HepG2 (cell line): ENCODE data around the gene TIMM17A. TPM values are rescaled to one million over a fixed set of nuclear protein-coding genes. Genes with fewer than 3 reads are reported as not detected.

ENCODE experiments used
- ATF7 ChIP-seq, 2 experiments: fragments of 450-650 bp in 1 of 2; sonication (generic) in 1 of 2; formaldehyde crosslinking in 1 of 2; IDR thresholded peaks; 2 replicates each; pipeline versions ENCODE4 v1.4.0 to v1.6.1; 2016 to 2020; ENCODE audit warnings: antibody characterized with exemption in 1 of 2, mild to moderate bottlenecking in 1 of 2, missing genetic modification reagents in 1 of 2
- CC2D1A ChIP-seq: sonication (generic); formaldehyde crosslinking; IDR thresholded peaks from 2 replicates; pipeline ENCODE4 v1.8.1; 2023; ENCODE audit warnings: mild to moderate bottlenecking, missing genetic modification reagents
- JDP2 ChIP-seq: sonication (generic); formaldehyde crosslinking; IDR thresholded peaks from 2 replicates; pipeline ENCODE4 v1.8.1; 2022; ENCODE audit warnings: missing genetic modification reagents, borderline replicate concordance
- MEF2D ChIP-seq: sonication (generic); formaldehyde crosslinking; IDR thresholded peaks from 2 replicates; pipeline ENCODE4 v1.5.1; 2020; ENCODE audit warnings: mild to moderate bottlenecking, missing genetic modification reagents
- NFE2L2 ChIP-seq: fragments of 150-350 bp; IDR thresholded peaks from 2 replicates; pipeline ENCODE4 v1.6.1; 2014; ENCODE audit warnings: low read length
- POLR2AphosphoS2 ChIP-seq: IDR thresholded peaks from 2 replicates; pipeline ENCODE4 v1.6.1; 2011; ENCODE audit warnings: low read depth, low read length, improper control_type of control experiment
- RBM22 ChIP-seq: fragments of 200-400 bp; formaldehyde crosslinking; optimal IDR thresholded peaks from 2 replicates; pipeline ENCODE3; 2017; ENCODE audit warnings: mild to moderate bottlenecking, low read length, moderate library complexity
- SP4 ChIP-seq: sonication (generic); formaldehyde crosslinking; IDR thresholded peaks from 2 replicates; pipeline ENCODE4 v1.8.1; 2023; ENCODE audit warnings: mild to moderate bottlenecking, missing genetic modification reagents
- ZNF256 ChIP-seq: sonication (generic); formaldehyde crosslinking; conservative IDR thresholded peaks from 2 replicates; pipeline ENCODE4 v1.4.0; 2020; ENCODE audit warnings: missing genetic modification reagents
- ZNF441 ChIP-seq: sonication (generic); formaldehyde crosslinking; IDR thresholded peaks from 2 replicates; pipeline ENCODE4 v1.7.0; 2021; ENCODE audit warnings: missing genetic modification reagents, borderline replicate concordance
- ZNF879 ChIP-seq: sonication (generic); formaldehyde crosslinking; IDR thresholded peaks from 2 replicates; pipeline ENCODE4 v1.8.1; 2023; ENCODE audit warnings: missing genetic modification reagents
- ZSCAN22 ChIP-seq: sonication (generic); formaldehyde crosslinking; IDR thresholded peaks from 2 replicates; pipeline ENCODE4 v1.4.0; 2020; ENCODE audit warnings: mild to moderate bottlenecking, missing genetic modification reagents
- polyA plus RNA-seq, 8 experiments: library from polyadenylated mRNA; depleted of rRNA in 3 of 8; stranded (reverse) in 7 of 8; unstranded in 1 of 8; fragments of >200 nt; fragmentation: Illumina TruSeq in 4 of 8; extraction: Trizol in 4 of 8; gene quantifications; 2 replicates each; pipeline versions ENCODE4 v1.2.1 to v1.2.3, GENCODE V29; 2011 to 2016; ENCODE audit warnings: low read depth in 4 of 8, missing spikeins in 1 of 8, mixed read lengths in 1 of 8; ENCODE audit not compliant: insufficient read depth in 1 of 8
- total RNA-seq, 5 experiments: library from RNA; depleted of rRNA; stranded (reverse); fragments of >200 nt; fragmentation: Illumina TruSeq; extraction: Trizol; gene quantifications; 2 replicates each; pipeline ENCODE4 v1.2.3, GENCODE V29; 2016; ENCODE audit warnings: low read depth in 1 of 5
- TF ChIP-seq, protein P1 (sequence below): sonication (generic); formaldehyde crosslinking; conservative IDR thresholded peaks from 2 replicates; pipeline ENCODE4 v1.8.0; 2022; ENCODE audit warnings: mild to moderate bottlenecking, moderate library complexity, missing genetic modification reagents
- TF ChIP-seq, protein P2 (sequence below): sonication (generic); formaldehyde crosslinking; IDR thresholded peaks from 2 replicates; pipeline ENCODE4 v1.4.0; 2020; ENCODE audit warnings: missing genetic modification reagents, borderline replicate concordance
- TF ChIP-seq, protein P3 (sequence below): sonication (generic); formaldehyde crosslinking; IDR thresholded peaks from 2 replicates; pipeline ENCODE4 v1.5.0; 2020; ENCODE audit warnings: mild to moderate bottlenecking, missing genetic modification reagents
- TF ChIP-seq, protein P4 (sequence below): fragments of 450-650 bp; IDR thresholded peaks from 2 replicates; pipeline ENCODE4 v1.6.1; 2017; ENCODE audit warnings: mild to moderate bottlenecking
- TF ChIP-seq, protein P5 (sequence below): sonication (generic); formaldehyde crosslinking; IDR thresholded peaks from 2 replicates; pipeline ENCODE4 v1.9.0; 2021; ENCODE audit warnings: missing genetic modification reagents, borderline replicate concordance

Gene TIMM17A
- total and polyA plus RNA-seq, 2 of the 13 experiments (the other 11 are each of a cell fraction or from before 2014, with no cell fraction given) = 50.8 to 97.8 TPM

DNA sequence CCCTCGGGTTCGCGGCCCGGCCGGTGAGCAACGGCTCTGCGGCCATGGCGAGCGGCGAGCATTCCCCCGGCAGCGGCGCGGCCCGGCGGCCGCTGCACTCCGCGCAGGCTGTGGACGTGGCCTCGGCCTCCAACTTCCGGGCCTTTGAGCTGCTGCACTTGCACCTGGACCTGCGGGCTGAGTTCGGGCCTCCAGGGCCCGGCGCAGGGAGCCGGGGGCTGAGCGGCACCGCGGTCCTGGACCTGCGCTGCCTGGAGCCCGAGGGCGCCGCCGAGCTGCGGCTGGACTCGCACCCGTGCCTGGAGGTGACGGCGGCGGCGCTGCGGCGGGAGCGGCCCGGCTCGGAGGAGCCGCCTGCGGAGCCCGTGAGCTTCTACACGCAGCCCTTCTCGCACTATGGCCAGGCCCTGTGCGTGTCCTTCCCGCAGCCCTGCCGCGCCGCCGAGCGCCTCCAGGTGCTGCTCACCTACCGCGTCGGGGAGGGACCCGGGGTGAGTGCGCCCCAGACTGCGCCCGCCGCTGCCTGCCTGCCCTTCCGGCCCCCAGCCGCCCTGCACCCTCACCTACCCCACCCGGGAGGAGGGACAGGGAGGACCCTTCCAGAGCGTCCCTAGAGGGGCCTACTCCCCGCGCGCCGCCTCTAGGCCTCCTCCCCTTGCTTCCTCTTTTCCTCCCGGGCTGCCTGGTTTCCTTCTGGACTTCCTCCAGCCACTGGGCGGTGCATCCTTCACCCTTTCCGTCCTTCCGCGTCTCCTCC lies 27.5 kb downstream of the TIMM17A start, which contains the start of gene RNPEP (continued):
- TF ChIP-seq, protein P1, sequence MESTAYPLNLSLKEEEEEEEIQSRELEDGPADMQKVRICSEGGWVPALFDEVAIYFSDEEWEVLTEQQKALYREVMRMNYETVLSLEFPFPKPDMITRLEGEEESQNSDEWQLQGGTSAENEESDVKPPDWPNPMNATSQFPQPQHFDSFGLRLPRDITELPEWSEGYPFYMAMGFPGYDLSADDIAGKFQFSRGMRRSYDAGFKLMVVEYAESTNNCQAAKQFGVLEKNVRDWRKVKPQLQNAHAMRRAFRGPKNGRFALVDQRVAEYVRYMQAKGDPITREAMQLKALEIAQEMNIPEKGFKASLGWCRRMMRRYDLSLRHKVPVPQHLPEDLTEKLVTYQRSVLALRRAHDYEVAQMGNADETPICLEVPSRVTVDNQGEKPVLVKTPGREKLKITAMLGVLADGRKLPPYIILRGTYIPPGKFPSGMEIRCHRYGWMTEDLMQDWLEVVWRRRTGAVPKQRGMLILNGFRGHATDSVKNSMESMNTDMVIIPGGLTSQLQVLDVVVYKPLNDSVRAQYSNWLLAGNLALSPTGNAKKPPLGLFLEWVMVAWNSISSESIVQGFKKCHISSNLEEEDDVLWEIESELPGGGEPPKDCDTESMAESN (CRISPR knock-in tag) = peak; percentile 69; the same call in 1 of the 2 replicates
- no peak for TF ChIP-seq POLR2AphosphoS2
- no peak for TF ChIP-seq JDP2 (CRISPR knock-in tag)
- TF ChIP-seq, protein P2, sequence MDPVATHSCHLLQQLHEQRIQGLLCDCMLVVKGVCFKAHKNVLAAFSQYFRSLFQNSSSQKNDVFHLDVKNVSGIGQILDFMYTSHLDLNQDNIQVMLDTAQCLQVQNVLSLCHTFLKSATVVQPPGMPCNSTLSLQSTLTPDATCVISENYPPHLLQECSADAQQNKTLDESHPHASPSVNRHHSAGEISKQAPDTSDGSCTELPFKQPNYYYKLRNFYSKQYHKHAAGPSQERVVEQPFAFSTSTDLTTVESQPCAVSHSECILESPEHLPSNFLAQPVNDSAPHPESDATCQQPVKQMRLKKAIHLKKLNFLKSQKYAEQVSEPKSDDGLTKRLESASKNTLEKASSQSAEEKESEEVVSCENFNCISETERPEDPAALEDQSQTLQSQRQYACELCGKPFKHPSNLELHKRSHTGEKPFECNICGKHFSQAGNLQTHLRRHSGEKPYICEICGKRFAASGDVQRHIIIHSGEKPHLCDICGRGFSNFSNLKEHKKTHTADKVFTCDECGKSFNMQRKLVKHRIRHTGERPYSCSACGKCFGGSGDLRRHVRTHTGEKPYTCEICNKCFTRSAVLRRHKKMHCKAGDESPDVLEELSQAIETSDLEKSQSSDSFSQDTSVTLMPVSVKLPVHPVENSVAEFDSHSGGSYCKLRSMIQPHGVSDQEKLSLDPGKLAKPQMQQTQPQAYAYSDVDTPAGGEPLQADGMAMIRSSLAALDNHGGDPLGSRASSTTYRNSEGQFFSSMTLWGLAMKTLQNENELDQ (CRISPR knock-in tag) = no peak
- no peak for TF ChIP-seq CC2D1A (CRISPR knock-in tag)
- no peak for TF ChIP-seq ZSCAN22
- TF ChIP-seq MEF2D (CRISPR knock-in tag) = peak; percentile 27; the same call in 1 of the 2 replicates
- TF ChIP-seq NFE2L2 = no peak
- TF ChIP-seq, protein P3, sequence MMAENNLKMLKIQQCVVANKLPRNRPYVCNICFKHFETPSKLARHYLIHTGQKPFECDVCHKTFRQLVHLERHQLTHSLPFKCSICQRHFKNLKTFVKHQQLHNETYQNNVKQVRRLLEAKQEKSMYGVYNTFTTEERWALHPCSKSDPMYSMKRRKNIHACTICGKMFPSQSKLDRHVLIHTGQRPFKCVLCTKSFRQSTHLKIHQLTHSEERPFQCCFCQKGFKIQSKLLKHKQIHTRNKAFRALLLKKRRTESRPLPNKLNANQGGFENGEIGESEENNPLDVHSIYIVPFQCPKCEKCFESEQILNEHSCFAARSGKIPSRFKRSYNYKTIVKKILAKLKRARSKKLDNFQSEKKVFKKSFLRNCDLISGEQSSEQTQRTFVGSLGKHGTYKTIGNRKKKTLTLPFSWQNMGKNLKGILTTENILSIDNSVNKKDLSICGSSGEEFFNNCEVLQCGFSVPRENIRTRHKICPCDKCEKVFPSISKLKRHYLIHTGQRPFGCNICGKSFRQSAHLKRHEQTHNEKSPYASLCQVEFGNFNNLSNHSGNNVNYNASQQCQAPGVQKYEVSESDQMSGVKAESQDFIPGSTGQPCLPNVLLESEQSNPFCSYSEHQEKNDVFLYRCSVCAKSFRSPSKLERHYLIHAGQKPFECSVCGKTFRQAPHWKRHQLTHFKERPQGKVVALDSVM (CRISPR knock-in tag) = peak; percentile 20; the same call in 1 of the 2 replicates
- TF ChIP-seq ZNF879 (CRISPR knock-in tag) = no peak
- TF ChIP-seq, protein P4, sequence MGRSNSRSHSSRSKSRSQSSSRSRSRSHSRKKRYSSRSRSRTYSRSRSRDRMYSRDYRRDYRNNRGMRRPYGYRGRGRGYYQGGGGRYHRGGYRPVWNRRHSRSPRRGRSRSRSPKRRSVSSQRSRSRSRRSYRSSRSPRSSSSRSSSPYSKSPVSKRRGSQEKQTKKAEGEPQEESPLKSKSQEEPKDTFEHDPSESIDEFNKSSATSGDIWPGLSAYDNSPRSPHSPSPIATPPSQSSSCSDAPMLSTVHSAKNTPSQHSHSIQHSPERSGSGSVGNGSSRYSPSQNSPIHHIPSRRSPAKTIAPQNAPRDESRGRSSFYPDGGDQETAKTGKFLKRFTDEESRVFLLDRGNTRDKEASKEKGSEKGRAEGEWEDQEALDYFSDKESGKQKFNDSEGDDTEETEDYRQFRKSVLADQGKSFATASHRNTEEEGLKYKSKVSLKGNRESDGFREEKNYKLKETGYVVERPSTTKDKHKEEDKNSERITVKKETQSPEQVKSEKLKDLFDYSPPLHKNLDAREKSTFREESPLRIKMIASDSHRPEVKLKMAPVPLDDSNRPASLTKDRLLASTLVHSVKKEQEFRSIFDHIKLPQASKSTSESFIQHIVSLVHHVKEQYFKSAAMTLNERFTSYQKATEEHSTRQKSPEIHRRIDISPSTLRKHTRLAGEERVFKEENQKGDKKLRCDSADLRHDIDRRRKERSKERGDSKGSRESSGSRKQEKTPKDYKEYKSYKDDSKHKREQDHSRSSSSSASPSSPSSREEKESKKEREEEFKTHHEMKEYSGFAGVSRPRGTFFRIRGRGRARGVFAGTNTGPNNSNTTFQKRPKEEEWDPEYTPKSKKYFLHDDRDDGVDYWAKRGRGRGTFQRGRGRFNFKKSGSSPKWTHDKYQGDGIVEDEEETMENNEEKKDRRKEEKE = no peak
- 0 out of 2 replicates have a peak, but pooled peaks have one; percentile 50 for TF ChIP-seq ZNF256
- no peak for TF ChIP-seq RBM22
- TF ChIP-seq SP4 (CRISPR knock-in tag) = 0 out of 2 replicates have a peak, but pooled peaks have one; percentile 44
- no peak for TF ChIP-seq ZNF441 (CRISPR knock-in tag)
- TF ChIP-seq, protein P5, sequence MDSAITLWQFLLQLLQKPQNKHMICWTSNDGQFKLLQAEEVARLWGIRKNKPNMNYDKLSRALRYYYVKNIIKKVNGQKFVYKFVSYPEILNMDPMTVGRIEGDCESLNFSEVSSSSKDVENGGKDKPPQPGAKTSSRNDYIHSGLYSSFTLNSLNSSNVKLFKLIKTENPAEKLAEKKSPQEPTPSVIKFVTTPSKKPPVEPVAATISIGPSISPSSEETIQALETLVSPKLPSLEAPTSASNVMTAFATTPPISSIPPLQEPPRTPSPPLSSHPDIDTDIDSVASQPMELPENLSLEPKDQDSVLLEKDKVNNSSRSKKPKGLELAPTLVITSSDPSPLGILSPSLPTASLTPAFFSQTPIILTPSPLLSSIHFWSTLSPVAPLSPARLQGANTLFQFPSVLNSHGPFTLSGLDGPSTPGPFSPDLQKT (CRISPR knock-in tag) = no peak
- TF ChIP-seq ATF7 (IDR thresholded peaks at IDR 0.05) = no peak
- no peak for TF ChIP-seq ATF7 (CRISPR knock-in tag; IDR thresholded peaks at IDR 0.05)
